ENCODE measurements around the gene GAGE12E.
"Not testable (repeated sequence)": the region's sequence is repeated elsewhere in the genome, so short reads cannot be mapped to it uniquely, and the experiment has no call there.

The GAGE12E gene

GRCh38 chrX:49550989-49551388 is at the start of gene GAGE12E:
Gene GAGE12E (plus strand): TSS chrX:49551289. CDS start chrX:49552444, 1,155 bp downstream.
- not testable (repeated sequence) for DNase-seq

- DNase-seq: not testable (repeated sequence)
These were observed 19.2 kb upstream of the GAGE12E start, which contains the start of gene GAGE12C for GRCh38 chrX:49531877-49532276. Gene GAGE12C (plus strand): TSS chrX:49532177. CDS start chrX:49533332, 1,155 bp downstream.

GRCh38 chrX:49541433-49541832 is 9.7 kb upstream of the GAGE12E start, which contains the start of gene GAGE12D:
Gene GAGE12D (plus strand): TSS chrX:49541733. CDS start chrX:49542888, 1,155 bp downstream.
- DNase-seq: not testable (repeated sequence)

- not testable (repeated sequence) for DNase-seq
These were observed 9.5 kb downstream of the GAGE12E start, which contains the start of gene GAGE12F for GRCh38 chrX:49560542-49560941. Gene GAGE12F (plus strand): TSS chrX:49560842. CDS start chrX:49561997, 1,155 bp downstream.

GRCh38 chrX:49568728-49569127 is 17.6 kb downstream of the GAGE12E start:
- DNase-seq: not testable (repeated sequence)

DNA sequence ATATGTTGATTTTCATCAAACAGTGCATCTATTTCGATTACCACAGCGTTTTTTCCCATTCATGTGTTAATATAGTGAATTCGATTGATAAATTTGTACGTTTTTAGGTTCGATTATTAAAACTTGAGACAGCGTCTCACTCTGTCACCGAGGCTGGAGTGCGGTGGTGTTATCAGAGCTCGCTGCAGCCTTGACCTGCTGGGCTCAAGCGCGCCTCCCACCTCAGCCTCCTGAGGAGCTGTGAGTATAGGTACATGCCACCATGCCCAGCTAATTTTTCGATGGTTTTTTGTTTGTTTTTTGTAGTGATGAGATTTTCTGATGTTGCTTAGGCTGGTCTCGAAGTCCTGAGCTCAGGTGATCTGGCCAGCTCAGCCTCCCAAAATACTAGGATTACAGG is 18.1 kb downstream of the GAGE12E start:
- not testable (repeated sequence) for DNase-seq

- DNase-seq: not testable (repeated sequence)
These were observed 19.0 kb downstream of the GAGE12E start, which contains the start of gene GAGE12G for GRCh38 chrX:49570100-49570499. Gene GAGE12G (plus strand): TSS chrX:49570400. CDS start chrX:49571555, 1,155 bp downstream.

DNA sequence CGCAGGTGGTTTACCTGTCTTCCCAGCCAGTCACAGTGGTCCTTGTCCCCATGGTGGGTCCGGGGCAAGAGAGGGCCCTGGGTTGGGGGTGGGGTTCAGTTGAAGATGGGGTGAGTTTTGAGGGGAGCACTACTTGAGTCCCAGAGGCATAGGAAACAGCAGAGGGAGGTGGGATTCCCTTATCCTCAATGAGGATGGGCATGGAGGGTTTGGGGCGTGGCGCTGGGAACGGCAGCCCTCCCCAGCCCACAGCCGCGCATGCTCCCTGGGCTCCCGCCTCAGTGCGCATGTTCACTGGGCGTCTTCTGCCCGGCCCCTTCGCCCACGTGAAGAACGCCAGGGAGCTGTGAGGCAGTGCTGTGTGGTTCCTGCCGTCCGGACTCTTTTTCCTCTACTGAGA is 28.6 kb downstream of the GAGE12E start, which contains the start of gene GAGE12H:
Gene GAGE12H, plus strand, starts transcription at position 301 of the 400 bp plus-strand sequence. CDS start 1,155 bp downstream, outside the sequence.
- not testable (repeated sequence) for DNase-seq

DNA sequence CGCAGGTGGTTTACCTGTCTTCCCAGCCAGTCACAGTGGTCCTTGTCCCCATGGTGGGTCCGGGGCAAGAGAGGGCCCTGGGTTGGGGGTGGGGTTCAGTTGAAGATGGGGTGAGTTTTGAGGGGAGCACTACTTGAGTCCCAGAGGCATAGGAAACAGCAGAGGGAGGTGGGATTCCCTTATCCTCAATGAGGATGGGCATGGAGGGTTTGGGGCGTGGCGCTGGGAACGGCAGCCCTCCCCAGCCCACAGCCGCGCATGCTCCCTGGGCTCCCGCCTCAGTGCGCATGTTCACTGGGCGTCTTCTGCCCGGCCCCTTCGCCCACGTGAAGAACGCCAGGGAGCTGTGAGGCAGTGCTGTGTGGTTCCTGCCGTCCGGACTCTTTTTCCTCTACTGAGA is 38.1 kb downstream of the GAGE12E start, which contains the start of gene GAGE2A:
Gene GAGE2A, plus strand, starts transcription at position 301 of the 400 bp plus-strand sequence. CDS start 1,155 bp downstream, outside the sequence.
- not testable (repeated sequence) for DNase-seq

DNA sequence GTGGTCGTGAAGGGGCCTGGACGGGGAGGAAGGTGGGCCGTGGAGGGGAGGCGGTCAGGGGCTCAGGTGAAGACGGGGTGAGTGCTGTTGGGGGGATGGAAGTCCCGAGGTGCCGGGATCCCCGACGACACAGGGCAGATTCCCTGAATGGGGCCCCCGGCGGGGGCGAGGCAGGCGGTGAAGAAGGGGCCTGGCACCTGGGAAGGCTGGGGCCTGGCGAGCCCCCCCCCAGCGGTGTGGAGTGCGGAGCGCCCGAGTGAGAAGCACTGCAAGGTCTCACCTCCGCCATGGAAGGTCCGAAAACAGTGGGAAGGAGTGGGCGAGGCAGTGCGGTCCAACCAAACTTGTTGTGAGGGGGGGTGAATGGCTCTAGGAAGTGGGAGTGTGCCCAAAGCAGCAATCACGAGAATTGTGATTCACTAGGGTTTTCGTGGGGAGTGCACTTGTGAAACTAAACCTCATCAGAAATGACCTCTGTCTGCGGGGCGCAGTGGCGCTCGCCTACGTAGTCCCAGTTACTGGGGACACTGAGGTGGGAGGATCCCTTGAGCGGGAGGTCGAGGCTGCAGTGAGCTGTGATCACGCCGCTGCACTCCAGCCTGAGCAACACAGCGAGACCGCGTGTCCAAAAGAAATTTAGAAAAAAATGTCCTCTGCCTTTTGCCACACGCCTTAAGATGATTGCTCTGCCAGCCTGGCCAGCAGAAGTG is 38.8 kb downstream of the GAGE12E start:
- not testable (repeated sequence) for DNase-seq

GRCh38 chrX:49590488-49590887 is 39.4 kb downstream of the GAGE12E start:
- DNase-seq: not testable (repeated sequence)

DNA sequence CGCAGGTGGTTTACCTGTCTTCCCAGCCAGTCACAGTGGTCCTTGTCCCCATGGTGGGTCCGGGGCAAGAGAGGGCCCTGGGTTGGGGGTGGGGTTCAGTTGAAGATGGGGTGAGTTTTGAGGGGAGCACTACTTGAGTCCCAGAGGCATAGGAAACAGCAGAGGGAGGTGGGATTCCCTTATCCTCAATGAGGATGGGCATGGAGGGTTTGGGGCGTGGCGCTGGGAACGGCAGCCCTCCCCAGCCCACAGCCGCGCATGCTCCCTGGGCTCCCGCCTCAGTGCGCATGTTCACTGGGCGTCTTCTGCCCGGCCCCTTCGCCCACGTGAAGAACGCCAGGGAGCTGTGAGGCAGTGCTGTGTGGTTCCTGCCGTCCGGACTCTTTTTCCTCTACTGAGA is 47.6 kb downstream of the GAGE12E start, which contains the start of gene GAGE1:
Gene GAGE1, plus strand, starts transcription at position 301 of the 400 bp plus-strand sequence. CDS start 1,155 bp downstream, outside the sequence.
- not testable (repeated sequence) for DNase-seq

Measured in NCI-H1930 (cell line).